Naive B cell (primary cell): Measurements from ENCODE around the gene CADPS. TPM values are rescaled to one million over a fixed set of nuclear protein-coding genes. Genes with fewer than 3 reads are reported as not detected.

Experiments used
- ATAC-seq, 2 donors: fragments of 150-1000 bp; cut with Tn5 transposase; 2 replicates each; pipeline ENCODE4 v1.10.0; 2021; ENCODE audit warnings: low read depth in 2 of 2, mild to moderate bottlenecking in 2 of 2, moderate library complexity in 2 of 2
- DNase-seq: peaks from one replicate; pipeline ENCODE4 v3.0.0; 2022
- H3K27ac Mint-ChIP-seq, 6 donors: one replicate each; pipeline ENCODE4 v1.8.0; 2020 to 2022; ENCODE audit warnings: mild to moderate bottlenecking in 6 of 6, mixed read lengths in 6 of 6, moderate library complexity in 5 of 6, inconsistent platforms in 2 of 6
- H3K27me3 Mint-ChIP-seq, 3 donors: one replicate each; pipeline ENCODE4 v1.8.0; 2021 to 2022; ENCODE audit warnings: mixed read lengths in 3 of 3, mild to moderate bottlenecking in 1 of 3
- H3K36me3 Mint-ChIP-seq, 2 donors: one replicate each; pipeline ENCODE4 v1.8.0; 2020 to 2022; ENCODE audit warnings: mixed read lengths in 2 of 2, inconsistent platforms in 1 of 2, mild to moderate bottlenecking in 1 of 2
- H3K4me1 Mint-ChIP-seq, 3 donors: one replicate each; pipeline ENCODE4 v1.8.0; 2020 to 2022; ENCODE audit warnings: mixed read lengths in 3 of 3, inconsistent platforms in 1 of 3, mild to moderate bottlenecking in 1 of 3, moderate library complexity in 1 of 3
- H3K4me3 Mint-ChIP-seq, 8 donors: one replicate each; pipeline ENCODE4 v1.8.0; 2020 to 2022; ENCODE audit warnings: mild to moderate bottlenecking in 8 of 8, mixed read lengths in 8 of 8, moderate library complexity in 8 of 8, inconsistent platforms in 2 of 8
- H3K9me3 Mint-ChIP-seq, 7 donors: one replicate each; pipeline ENCODE4 v1.8.0; 2020 to 2022; ENCODE audit warnings: mixed read lengths in 7 of 7, mild to moderate bottlenecking in 5 of 7, inconsistent platforms in 2 of 7, moderate library complexity in 1 of 7
- polyA plus RNA-seq, 6 donors: library from polyadenylated mRNA; unstranded; fragments of 300-500 nt; fragmentation: Illumina TruSeq; gene quantifications; one replicate each; pipeline ENCODE4 v1.2.3, GENCODE V29; 2021; ENCODE audit warnings: low read depth in 6 of 6

Gene CADPS
- polyA plus RNA-seq, 6 donors from 2014 or later: not detected

- no peak overlapping the region for H3K4me3 Mint-ChIP-seq
- ATAC-seq (no peak), DNase-seq (no peak)
- H3K4me1 Mint-ChIP-seq: no peaks in the 10 kb centered on the region
- H3K27me3 Mint-ChIP-seq: no peaks in the 10 kb centered on the region
- no peaks in the 10 kb centered on the region for H3K36me3 Mint-ChIP-seq
- peaks cover 0 to 2% (median 0%) of the 10 kb centered on the region in 7 donors for H3K9me3 Mint-ChIP-seq
- no peak overlapping the region for H3K27ac Mint-ChIP-seq
These were observed 460.4 kb downstream of the CADPS start for GRCh38 chr3:62414786-62415185.

- H3K27ac Mint-ChIP-seq: no peak overlapping the region
- H3K9me3 Mint-ChIP-seq: peaks cover 0 to 2% (median 0%) of the 10 kb centered on the region in 7 donors
- DNase-seq (no peak), ATAC-seq (no peak)
- H3K4me1 Mint-ChIP-seq: no peaks in the 10 kb centered on the region
- H3K36me3 Mint-ChIP-seq: no peaks in the 10 kb centered on the region
- no peaks in the 10 kb centered on the region for H3K27me3 Mint-ChIP-seq
- no peak overlapping the region for H3K4me3 Mint-ChIP-seq
These were observed 461.5 kb downstream of the CADPS start for GRCh38 chr3:62413687-62414086.

GRCh38 chr3:62406945-62407344 lies 468.3 kb downstream of the CADPS start:
- Mint-ChIP-seq H3K4me3 (no peak overlapping the region), H3K27ac (no peak overlapping the region), H3K9me3 (peaks cover 0 to 2% (median 0%) of the 10 kb centered on the region in 7 donors), H3K4me1 (no peaks in the 10 kb centered on the region), H3K36me3 (no peaks in the 10 kb centered on the region), H3K27me3 (no peaks in the 10 kb centered on the region)
- no peak for DNase-seq
- ATAC-seq: no peak

- ATAC-seq (no peak), DNase-seq (no peak)
- H3K9me3 Mint-ChIP-seq: peaks cover 0 to under 1% (median 0%) of the 10 kb centered on the region in 7 donors
- H3K36me3 Mint-ChIP-seq: no peaks in the 10 kb centered on the region
- no peak overlapping the region for H3K4me3 Mint-ChIP-seq
- H3K27ac Mint-ChIP-seq: no peak overlapping the region
- no peaks in the 10 kb centered on the region for H3K27me3 Mint-ChIP-seq
- no peaks in the 10 kb centered on the region for H3K4me1 Mint-ChIP-seq
These were observed 469.6 kb downstream of the CADPS start for GRCh38 chr3:62405566-62405965.

GRCh38 chr3:62405135-62405534 lies 470.1 kb downstream of the CADPS start:
- Mint-ChIP-seq H3K36me3 (no peaks in the 10 kb centered on the region), H3K27ac (no peak overlapping the region), H3K4me3 (no peak overlapping the region), H3K9me3 (no peaks in the 10 kb centered on the region), H3K27me3 (no peaks in the 10 kb centered on the region), H3K4me1 (no peaks in the 10 kb centered on the region)
- ATAC-seq (no peak), DNase-seq (no peak)

GRCh38 chr3:62404321-62404720 lies 470.9 kb downstream of the CADPS start:
- ATAC-seq: no peak

GRCh38 chr3:62403765-62404164 lies 471.5 kb downstream of the CADPS start:
- ATAC-seq: no peak
- Mint-ChIP-seq H3K27ac (no peak overlapping the region), H3K9me3 (no peaks in the 10 kb centered on the region), H3K4me3 (no peak overlapping the region), H3K36me3 (no peaks in the 10 kb centered on the region), H3K4me1 (no peaks in the 10 kb centered on the region), H3K27me3 (no peaks in the 10 kb centered on the region)
- no peak for DNase-seq

More at GRCh38 chr3:62404321-62404720, 470.9 kb downstream of the CADPS start:
- Mint-ChIP-seq H3K27ac (no peak overlapping the region), H3K4me3 (no peak overlapping the region), H3K36me3 (no peaks in the 10 kb centered on the region), H3K4me1 (no peaks in the 10 kb centered on the region), H3K27me3 (no peaks in the 10 kb centered on the region), H3K9me3 (no peaks in the 10 kb centered on the region)
- DNase-seq: no peak

GRCh38 chr3:62392626-62393292 lies 482.5 kb downstream of the CADPS start:
- Mint-ChIP-seq H3K4me1 (no peaks in the 10 kb centered on the region), H3K4me3 (no peak overlapping the region), H3K36me3 (no peaks in the 10 kb centered on the region), H3K27me3 (peaks cover 0 to 20% (median 19%) of the 10 kb centered on the region in 3 donors), H3K9me3 (peaks cover 0 to 19% (median 7%) of the 10 kb centered on the region in 7 donors), H3K27ac (no peak overlapping the region)
- ATAC-seq: no peak
- DNase-seq: no peak

GRCh38 chr3:62387251-62387650 lies 488.0 kb downstream of the CADPS start:
- DNase-seq: no peak
- no peaks in the 10 kb centered on the region for H3K36me3 Mint-ChIP-seq
- no peak overlapping the region for H3K27ac Mint-ChIP-seq
- H3K27me3 Mint-ChIP-seq: peaks cover 8 to 15% (median 12%) of the 10 kb centered on the region in 3 donors
- H3K9me3 Mint-ChIP-seq: peaks cover 2 to 24% (median 4%) of the 10 kb centered on the region in 7 donors
- ATAC-seq: no peak
- no peaks in the 10 kb centered on the region for H3K4me1 Mint-ChIP-seq
- H3K4me3 Mint-ChIP-seq: no peak overlapping the region

GRCh38 chr3:62379321-62379798 lies 495.9 kb downstream of the CADPS start:
- peaks cover 58 to 76% (median 67%) of the 10 kb centered on the region in 3 donors for H3K27me3 Mint-ChIP-seq
- no peak overlapping the region for H3K4me3 Mint-ChIP-seq
- ATAC-seq: no peak
- peaks cover 0 to 16% of the 10 kb centered on the region in 2 donors for H3K36me3 Mint-ChIP-seq
- no peak for DNase-seq
- peaks cover 0 to 4% (median 0%) of the 10 kb centered on the region in 3 donors for H3K4me1 Mint-ChIP-seq
- H3K9me3 Mint-ChIP-seq: peaks cover 0 to 13% (median 0%) of the 10 kb centered on the region in 7 donors
- H3K27ac Mint-ChIP-seq: no peak overlapping the region

GRCh38 chr3:62378921-62379320 lies 496.3 kb downstream of the CADPS start:
- DNase-seq: no peak
- Mint-ChIP-seq H3K27ac (no peak overlapping the region), H3K27me3 (peaks cover 63 to 80% (median 71%) of the 10 kb centered on the region in 3 donors), H3K4me1 (peaks cover 0 to 8% (median 0%) of the 10 kb centered on the region in 3 donors), H3K36me3 (peaks cover 0 to 16% of the 10 kb centered on the region in 2 donors), H3K4me3 (no peak overlapping the region), H3K9me3 (peaks cover 0 to 13% (median 0%) of the 10 kb centered on the region in 7 donors)
- ATAC-seq: no peak

- Mint-ChIP-seq H3K36me3 (peaks cover 0 to 16% of the 10 kb centered on the region in 2 donors), H3K27me3 (peaks cover 60 to 86% (median 77%) of the 10 kb centered on the region in 3 donors), H3K4me3 (no peak overlapping the region), H3K9me3 (peaks cover 0 to 10% (median 0%) of the 10 kb centered on the region in 7 donors), H3K27ac (no peak overlapping the region), H3K4me1 (peaks cover 0 to 8% (median 0%) of the 10 kb centered on the region in 3 donors)
- no peak for DNase-seq
- ATAC-seq: no peak
These were observed 496.9 kb downstream of the CADPS start for GRCh38 chr3:62378311-62378789.

- peaks cover 0 to 8% (median 0%) of the 10 kb centered on the region in 3 donors for H3K4me1 Mint-ChIP-seq
- H3K36me3 Mint-ChIP-seq: peaks cover 0 to 16% of the 10 kb centered on the region in 2 donors
- H3K4me3 Mint-ChIP-seq: no peak overlapping the region
- peaks cover 0 to 10% (median 0%) of the 10 kb centered on the region in 7 donors for H3K9me3 Mint-ChIP-seq
- DNase-seq (no peak), ATAC-seq (no peak)
- no peak overlapping the region for H3K27ac Mint-ChIP-seq
- H3K27me3 Mint-ChIP-seq: peaks cover 59 to 84% (median 81%) of the 10 kb centered on the region in 3 donors
These were observed 498.0 kb downstream of the CADPS start for GRCh38 chr3:62376906-62377877.
